Caco-2 (cell line): ENCODE measurements around the gene TERC. TPM values are rescaled to one million over a fixed set of nuclear protein-coding genes. Genes with fewer than 3 reads are reported as not detected.

Experiments used
- BruUV-seq: library from RNA; stranded (reverse); fragments of 400-500 nt; replicated peaks from 2 replicates; lab custom pipeline; 2021; lab: Mats Ljungman, UMichigan
- CTCF ChIA-PET: fragments of 300-600 bp; sonication (Branson Sonifier 250); formaldehyde crosslinking; loops from one replicate; lab custom pipeline; 2022; ENCODE audit warnings: antibody characterized with exemption; lab: Charles Lee
- POLR2A ChIA-PET: fragments of 300-600 bp; sonication (Branson Sonifier 250); formaldehyde crosslinking; loops from one replicate; lab custom pipeline; 2022; ENCODE audit warnings: antibody characterized with exemption; lab: Charles Lee
- DNase-seq, 2 experiments: peaks; one replicate each; pipeline versions ENCODE4 v3.0.0 to v3.0.0-alpha.2; 2020 to 2022
- H3K27me3 ChIP-seq: replicated peaks from 2 replicates; pipeline ENCODE4 v1.6.0; 2011; ENCODE audit warnings: low read length; ENCODE audit not compliant: control insufficient read depth, insufficient read depth
- H3K36me3 ChIP-seq: 2 replicates; pipeline ENCODE4 v1.5.1; 2011; ENCODE audit warnings: low read length; ENCODE audit not compliant: control insufficient read depth, insufficient read depth
- H3K4me1 ChIP-seq: fragments of 250-450 bp; sonication (Bioruptor Pico); 2 replicates; pipeline ENCODE4 v1.5.1; 2020; ENCODE audit warnings: mild to moderate bottlenecking
- H3K4me3 ChIP-seq: 2 replicates; pipeline ENCODE4 v1.5.1; 2011; ENCODE audit warnings: low read depth, mild to moderate bottlenecking, control low read depth, low read length
- H3K9me3 ChIP-seq: fragments of 250-450 bp; sonication (Bioruptor Pico); 2 replicates; pipeline ENCODE4 v1.5.1; 2020; ENCODE audit warnings: mild to moderate bottlenecking, moderate library complexity
- H3K27ac Mint-ChIP-seq: one replicate; pipeline ENCODE4 v1.8.0; 2022; ENCODE audit warnings: mixed read lengths; ENCODE audit not compliant: unreplicated experiment
- H3K27me3 Mint-ChIP-seq: one replicate; pipeline ENCODE4 v1.8.0; 2022; ENCODE audit warnings: mixed read lengths; ENCODE audit not compliant: insufficient read depth, unreplicated experiment
- H3K36me3 Mint-ChIP-seq: one replicate; pipeline ENCODE4 v1.8.0; 2022; ENCODE audit warnings: mild to moderate bottlenecking, mixed read lengths; ENCODE audit not compliant: insufficient read depth, unreplicated experiment
- H3K4me1 Mint-ChIP-seq: one replicate; pipeline ENCODE4 v1.8.0; 2022; ENCODE audit warnings: low read depth, mixed read lengths; ENCODE audit not compliant: unreplicated experiment
- H3K4me3 Mint-ChIP-seq: one replicate; pipeline ENCODE4 v1.8.0; 2022; ENCODE audit warnings: mild to moderate bottlenecking, moderate library complexity, mixed read lengths; ENCODE audit not compliant: unreplicated experiment
- H3K9me3 Mint-ChIP-seq: one replicate; pipeline ENCODE4 v1.8.0; 2022; ENCODE audit warnings: mixed read lengths; ENCODE audit not compliant: unreplicated experiment
- intact Hi-C: fragments of 100-400 bp; cut with micrococcal nuclease; formaldehyde crosslinking; loops from one replicate; pipeline ENCODE4 v1.10.0; 2022; ENCODE audit not compliant: unreplicated experiment
- total RNA-seq: library from RNA; stranded (reverse); gene quantifications from 2 replicates; pipeline ENCODE4 v1.2.3, GENCODE V29; 2022
- TF ChIP-seq, protein P1 (sequence below), 2 experiments: fragments of 200-600 bp in 1 of 2; IDR thresholded peaks; 1 replicate in 1 of 2; 2 replicates in 1 of 2; pipeline versions ENCODE4 v1.5.1 to v1.8.0; 2011 to 2022; ENCODE audit warnings: antibody characterized with exemption in 1 of 2, control low read depth in 1 of 2, inconsistent platforms in 1 of 2, low read depth in 1 of 2, low read length in 1 of 2, mild to moderate bottlenecking in 1 of 2, moderate library complexity in 1 of 2; ENCODE audit not compliant: insufficient read depth in 1 of 2, severe bottlenecking in 1 of 2, unreplicated experiment in 1 of 2

The TERC gene
- total RNA-seq, 1 experiment from 2014 or later, result 17.1 TPM

GRCh38 chr3:169748670-169749069 lies 16.2 kb downstream of the TERC start:
- intact Hi-C loops, result no loop called here
- DNase-seq, result no peak

DNA sequence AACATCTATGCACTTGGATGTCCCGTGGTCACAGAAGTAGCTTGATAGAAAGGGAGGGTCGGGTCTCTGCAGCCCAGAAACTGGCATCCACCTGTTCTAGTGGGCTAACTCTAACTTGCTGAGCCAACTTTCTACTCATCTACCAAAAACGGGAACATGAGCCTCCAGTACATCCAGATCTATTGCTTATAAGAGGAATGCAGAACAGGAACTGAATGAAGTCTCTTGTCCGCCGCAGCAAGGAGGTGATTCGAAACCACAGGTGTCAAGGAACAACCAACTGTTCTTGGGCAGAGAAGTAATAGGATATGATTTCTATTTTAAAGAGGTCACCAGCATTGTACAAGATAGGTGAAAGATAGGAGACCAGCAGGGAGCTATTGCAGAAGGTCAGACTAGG lies 17.9 kb downstream of the TERC start:
- BruUV-seq, result no TSS peak
- intact Hi-C loops, result no loop called here
- H3K4me3 ChIP-seq, result no peak overlapping the region
- no peak for DNase-seq
- POLR2A ChIA-PET, result no interaction called here
- H3K4me1 Mint-ChIP-seq, result peaks cover 8% of the 10 kb centered on the region
- H3K27me3 ChIP-seq, result no peaks in the 10 kb centered on the region
- peaks cover 2% of the 10 kb centered on the region for H3K27me3 Mint-ChIP-seq
- H3K4me1 ChIP-seq, result peaks cover 12% of the 10 kb centered on the region; the same call in 1 of the 2 replicates
- H3K4me3 Mint-ChIP-seq, result no peak overlapping the region
- H3K27ac Mint-ChIP-seq, result no peak overlapping the region
- TF ChIP-seq, protein P1, sequence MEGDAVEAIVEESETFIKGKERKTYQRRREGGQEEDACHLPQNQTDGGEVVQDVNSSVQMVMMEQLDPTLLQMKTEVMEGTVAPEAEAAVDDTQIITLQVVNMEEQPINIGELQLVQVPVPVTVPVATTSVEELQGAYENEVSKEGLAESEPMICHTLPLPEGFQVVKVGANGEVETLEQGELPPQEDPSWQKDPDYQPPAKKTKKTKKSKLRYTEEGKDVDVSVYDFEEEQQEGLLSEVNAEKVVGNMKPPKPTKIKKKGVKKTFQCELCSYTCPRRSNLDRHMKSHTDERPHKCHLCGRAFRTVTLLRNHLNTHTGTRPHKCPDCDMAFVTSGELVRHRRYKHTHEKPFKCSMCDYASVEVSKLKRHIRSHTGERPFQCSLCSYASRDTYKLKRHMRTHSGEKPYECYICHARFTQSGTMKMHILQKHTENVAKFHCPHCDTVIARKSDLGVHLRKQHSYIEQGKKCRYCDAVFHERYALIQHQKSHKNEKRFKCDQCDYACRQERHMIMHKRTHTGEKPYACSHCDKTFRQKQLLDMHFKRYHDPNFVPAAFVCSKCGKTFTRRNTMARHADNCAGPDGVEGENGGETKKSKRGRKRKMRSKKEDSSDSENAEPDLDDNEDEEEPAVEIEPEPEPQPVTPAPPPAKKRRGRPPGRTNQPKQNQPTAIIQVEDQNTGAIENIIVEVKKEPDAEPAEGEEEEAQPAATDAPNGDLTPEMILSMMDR (IDR thresholded peaks at IDR 0.05; ENCODE audit: insufficient read depth in 1 of 2, low read depth in 1 of 2, low read length in 1 of 2, severe bottlenecking in 1 of 2, unreplicated experiment in 1 of 2), result no peak
- H3K9me3 ChIP-seq, result no peaks in the 10 kb centered on the region
- CTCF ChIA-PET, result no interaction called here
- H3K36me3 ChIP-seq, result no peaks in the 10 kb centered on the region
- H3K36me3 Mint-ChIP-seq, result no peaks in the 10 kb centered on the region
- H3K9me3 Mint-ChIP-seq, result no peaks in the 10 kb centered on the region

More at GRCh38 chr3:169748670-169749069, 16.2 kb downstream of the TERC start:
- Mint-ChIP-seq H3K4me3 (no peak overlapping the region), H3K9me3 (no peaks in the 10 kb centered on the region), H3K27me3 (peaks cover 2% of the 10 kb centered on the region), H3K36me3 (no peaks in the 10 kb centered on the region), H3K4me1 (peaks cover 8% of the 10 kb centered on the region), H3K27ac (no peak overlapping the region)
- Histone ChIP-seq H3K27me3 (no peaks in the 10 kb centered on the region), H3K4me1 (peaks cover 12% of the 10 kb centered on the region; the same call in 1 of the 2 replicates), H3K4me3 (no peak overlapping the region), H3K36me3 (no peaks in the 10 kb centered on the region), H3K9me3 (no peaks in the 10 kb centered on the region)
- CTCF ChIA-PET, result no interaction called here
- TF ChIP-seq, protein P1 (IDR thresholded peaks at IDR 0.05; ENCODE audit: insufficient read depth in 1 of 2, low read depth in 1 of 2, low read length in 1 of 2, severe bottlenecking in 1 of 2, unreplicated experiment in 1 of 2), result no peak
- POLR2A ChIA-PET, result no interaction called here
- no TSS peak for BruUV-seq

DNA sequence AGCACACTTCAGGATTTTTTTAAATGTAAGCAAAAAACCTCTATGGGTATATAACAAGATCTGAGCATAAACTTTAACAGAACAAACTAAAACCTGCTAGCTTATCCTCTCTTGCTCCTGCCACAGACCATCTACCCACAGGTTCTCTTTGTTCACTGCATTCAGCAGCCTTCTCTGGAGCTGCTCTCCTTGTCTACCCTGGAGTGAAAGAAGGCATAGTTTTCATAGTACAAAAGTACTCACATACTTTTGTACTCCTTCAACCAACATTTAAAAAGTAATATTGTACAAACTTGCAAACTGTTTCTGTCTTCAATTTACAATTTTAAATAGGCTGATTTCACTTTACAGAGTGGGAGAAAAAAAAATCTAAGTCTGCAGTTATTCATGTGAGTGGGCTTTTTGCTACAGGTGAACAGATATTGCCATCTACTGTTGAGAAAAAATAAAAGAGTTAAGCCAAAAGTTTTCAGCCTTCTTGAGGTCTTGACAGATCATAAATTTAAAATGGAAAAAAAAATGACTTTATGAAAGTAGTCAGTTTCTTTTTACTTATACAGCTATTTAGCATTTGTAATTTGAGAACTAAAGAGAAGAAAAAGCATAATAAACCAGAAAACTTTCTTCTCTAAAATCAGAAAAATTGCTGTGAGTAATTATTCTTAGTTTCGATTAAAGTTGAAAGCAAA lies 20.4 kb downstream of the TERC start:
- DNase-seq, result no peak
- Mint-ChIP-seq H3K36me3 (no peaks in the 10 kb centered on the region), H3K9me3 (no peaks in the 10 kb centered on the region), H3K27ac (no peak overlapping the region), H3K27me3 (peaks cover 2% of the 10 kb centered on the region), H3K4me1 (peaks cover 8% of the 10 kb centered on the region), H3K4me3 (no peak overlapping the region)
- BruUV-seq, result no TSS peak
- H3K36me3 ChIP-seq, result no peaks in the 10 kb centered on the region
- H3K4me1 ChIP-seq, result peaks cover 12% of the 10 kb centered on the region; the same call in 1 of the 2 replicates
- ChIA-PET POLR2A (no interaction called here), CTCF (interaction anchor here (1.0 kb wide), 1 partner anchor 595 kb away, joined by 3 read pairs; no protein-coding TSS in a partner anchor)
- no peaks in the 10 kb centered on the region for H3K27me3 ChIP-seq
- intact Hi-C loops, result loop anchor here (1.0 to 2.0 kb wide), 2 partner anchors 75 to 612 kb away; no protein-coding TSS in a partner anchor
- H3K9me3 ChIP-seq, result no peaks in the 10 kb centered on the region
- no peak overlapping the region for H3K4me3 ChIP-seq
- TF ChIP-seq, protein P1 (IDR thresholded peaks at IDR 0.05; ENCODE audit: insufficient read depth in 1 of 2, low read depth in 1 of 2, low read length in 1 of 2, severe bottlenecking in 1 of 2, unreplicated experiment in 1 of 2), result peak; percentile 30 to 31
